Measurements from ENCODE around the gene ABLIM2.

ABLIM2 gene

DNA sequence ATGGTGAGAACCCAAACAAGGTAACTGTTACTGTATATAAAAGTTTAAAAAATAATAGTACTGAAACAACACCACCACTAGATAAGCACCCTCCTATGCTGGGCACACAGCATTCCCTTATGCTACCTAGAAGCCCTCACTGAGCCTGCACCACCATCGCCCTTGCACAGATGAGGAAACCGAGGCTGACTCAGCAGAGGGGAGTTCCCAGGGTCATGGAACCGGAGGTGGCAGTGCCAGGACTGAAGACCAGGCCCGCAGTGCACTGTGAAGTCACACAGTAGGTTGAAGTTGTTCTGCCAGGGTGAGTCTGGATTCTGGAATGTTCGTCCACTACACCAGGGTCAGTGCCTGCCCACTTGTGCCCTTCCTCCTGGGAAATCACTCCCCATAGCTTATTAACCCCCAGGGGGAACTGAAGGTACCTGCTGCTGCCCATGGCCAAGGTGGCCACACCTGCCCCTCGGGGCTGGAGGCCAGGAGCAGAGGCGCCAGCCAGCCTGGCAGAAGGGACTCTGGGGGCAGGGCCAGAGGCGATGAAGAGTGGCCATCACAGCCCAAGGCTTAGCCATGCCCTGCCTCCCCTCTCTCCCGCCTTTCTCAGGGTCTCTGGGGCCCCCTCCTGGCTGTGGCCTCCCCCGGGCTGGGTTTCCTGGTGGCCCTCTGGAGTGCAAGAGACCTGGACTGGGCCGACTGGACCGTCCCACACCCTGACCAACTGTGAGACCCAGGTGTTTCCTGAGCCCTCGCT lies 15.1 kb upstream of the ABLIM2 start:
- DNase-seq, result no peak

DNA sequence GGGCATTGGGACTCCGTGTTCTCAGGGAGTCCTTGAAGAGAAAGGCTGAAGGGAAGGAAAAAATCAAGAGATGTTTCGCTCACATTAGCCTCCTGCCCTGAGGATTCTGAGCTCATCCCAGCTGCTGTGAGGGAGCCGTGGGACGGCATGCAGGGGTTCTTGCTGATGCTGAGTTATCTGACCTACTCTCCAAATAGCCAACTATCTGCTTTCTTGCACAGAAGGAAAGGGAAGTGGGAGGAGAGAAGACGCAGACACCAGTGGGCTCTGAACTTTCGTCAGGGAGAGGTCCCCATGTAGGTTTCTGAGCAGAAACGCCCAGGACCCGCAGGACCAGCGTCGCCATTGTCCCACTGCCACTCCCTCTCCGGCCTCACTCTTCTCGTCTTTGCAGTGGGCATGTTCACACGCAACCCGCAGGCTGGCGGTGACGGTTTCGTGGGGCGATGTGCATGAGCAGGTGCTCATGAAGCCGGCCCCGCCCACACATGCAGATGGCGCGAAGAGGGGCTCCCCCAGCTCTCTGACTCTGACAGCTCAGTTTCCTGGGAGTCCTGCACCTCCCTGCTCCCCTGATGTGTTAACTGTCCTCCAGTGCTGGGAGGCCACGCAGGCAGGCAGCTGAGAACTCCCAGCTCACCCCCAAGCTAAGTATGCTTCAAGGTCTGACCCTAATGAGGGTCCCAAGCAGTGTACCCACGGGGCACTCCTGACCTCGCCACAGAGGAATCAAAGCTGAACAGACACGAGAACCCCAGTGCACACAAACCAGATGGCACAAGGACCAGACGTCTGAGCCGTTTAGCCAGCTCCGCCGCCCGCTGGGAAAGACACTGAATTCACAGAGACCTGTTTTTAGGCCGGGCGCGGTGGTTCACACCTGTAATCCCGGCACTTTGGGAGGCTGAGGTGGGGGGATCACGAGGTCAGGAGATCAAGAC lies 13.6 kb upstream of the ABLIM2 start:
- DNase-seq, result no peak

DNA sequence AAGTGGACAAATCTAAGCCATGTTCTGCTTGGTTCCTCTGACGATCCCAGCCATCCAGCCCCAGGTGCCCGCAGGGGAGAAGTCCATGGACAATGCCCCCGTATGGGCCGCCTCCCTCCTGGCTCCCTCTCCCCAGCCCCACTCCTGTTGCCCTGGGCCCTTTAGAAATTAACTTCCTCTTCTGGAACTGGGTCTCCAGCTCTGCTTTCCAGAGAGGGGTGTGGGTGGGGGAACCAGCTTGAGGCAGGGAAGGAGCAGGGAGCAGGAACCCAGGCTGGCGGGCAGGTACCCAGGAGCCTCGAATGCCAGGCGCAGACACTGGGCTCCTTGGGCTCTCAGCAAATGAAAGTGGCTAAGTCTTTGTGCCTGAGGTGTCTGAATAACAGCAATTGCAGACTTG lies 12.7 kb upstream of the ABLIM2 start:
- no peak for DNase-seq

- DNase-seq, result no peak
Observed at GRCh38 chr4:8170341-8170740, 11.7 kb upstream of the ABLIM2 start.

DNA sequence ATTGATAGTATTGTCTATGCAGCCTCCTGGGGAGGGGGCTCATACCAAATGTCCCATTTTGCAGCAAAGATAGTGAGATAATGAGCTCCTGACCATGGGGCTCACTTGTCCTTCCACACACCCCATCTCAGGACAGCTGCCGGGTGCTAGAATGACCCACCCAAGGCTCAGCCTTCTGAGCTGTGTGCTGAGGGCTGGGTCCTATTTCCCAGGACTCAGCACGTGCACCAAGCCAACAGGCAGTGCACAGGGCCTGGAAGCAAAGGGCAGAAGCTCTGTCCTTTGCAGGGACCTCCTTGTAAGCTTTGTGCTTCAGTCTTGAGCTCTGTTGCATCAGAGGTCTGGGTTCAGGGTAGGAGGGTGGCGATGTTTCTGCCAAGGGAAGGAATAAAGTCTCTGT lies 11.2 kb upstream of the ABLIM2 start:
- no peak for DNase-seq

DNA sequence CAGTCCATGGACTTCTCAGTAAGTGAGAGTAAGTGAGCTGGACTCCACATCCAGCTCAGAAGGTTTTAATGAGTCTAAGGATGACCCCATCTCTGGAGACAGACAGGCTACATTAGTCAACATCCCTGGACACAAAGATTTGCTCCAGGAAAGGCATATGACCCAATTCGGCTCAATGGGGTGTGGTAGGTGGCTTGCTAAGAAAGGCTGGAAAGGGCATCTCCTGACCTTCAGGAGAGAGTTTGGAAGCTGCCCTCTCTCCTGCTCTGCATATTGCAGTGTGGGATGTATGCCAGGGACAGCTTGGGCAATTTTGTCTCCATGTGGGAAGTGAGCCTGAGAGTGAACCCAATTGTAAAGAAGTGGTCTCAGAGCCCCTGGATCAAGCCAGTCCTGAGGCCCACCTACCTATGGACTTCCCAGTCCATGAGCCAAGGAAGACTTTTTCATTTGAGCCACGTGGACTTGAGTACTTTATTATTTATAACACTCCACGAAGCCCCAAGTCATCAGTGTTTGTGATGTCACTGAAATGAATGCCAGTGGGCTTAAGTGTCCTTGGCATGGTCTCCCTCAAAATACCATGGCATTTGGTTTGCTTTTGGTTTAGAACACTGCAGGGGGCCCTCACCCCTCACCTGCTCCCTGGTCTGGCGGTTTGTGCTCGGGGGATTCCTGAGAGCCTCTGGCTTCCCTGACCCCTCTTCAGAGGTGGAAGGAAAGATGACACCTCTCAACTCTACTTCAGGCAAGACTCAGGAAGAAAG lies 10.4 kb upstream of the ABLIM2 start:
- DNase-seq, result no peak

DNA sequence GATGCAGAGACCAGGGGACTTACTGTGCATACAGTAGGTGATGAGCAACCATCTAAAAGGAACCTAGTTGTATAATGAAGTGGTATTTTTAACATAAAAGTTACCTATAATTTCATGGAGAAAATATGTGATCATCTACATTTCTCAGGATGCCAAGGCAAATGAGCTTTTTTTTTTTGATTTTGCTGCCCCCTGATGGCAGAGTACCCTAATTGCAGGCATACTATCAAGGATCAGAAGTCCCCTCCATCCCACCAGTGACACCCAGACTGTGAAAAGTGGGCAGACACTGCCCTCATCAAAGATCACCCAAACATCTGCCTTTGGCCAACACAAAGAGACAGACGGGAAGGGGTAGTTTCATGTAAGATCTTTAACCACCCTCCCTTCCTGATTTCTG lies 9.6 kb upstream of the ABLIM2 start:
- DNase-seq, result no peak

DNA sequence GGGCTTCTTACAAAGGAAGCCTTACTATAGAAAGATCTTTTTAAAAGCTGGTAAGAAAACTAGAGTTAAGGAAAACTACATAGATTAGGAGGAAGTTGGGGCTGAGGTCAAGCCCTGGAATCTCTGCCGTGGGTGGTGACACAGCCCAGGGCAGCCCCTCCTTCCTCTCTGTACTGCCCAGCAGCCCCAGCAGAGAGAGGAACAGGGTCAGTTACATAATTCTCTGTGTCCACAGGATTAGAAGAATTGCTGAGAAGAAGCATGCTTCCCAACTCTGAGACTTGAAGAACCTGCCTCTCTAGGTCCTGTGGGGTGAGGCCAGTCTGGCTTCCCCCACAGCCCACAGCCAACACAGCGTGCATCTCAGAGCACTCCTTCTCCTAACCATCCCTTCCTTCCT lies 9.2 kb upstream of the ABLIM2 start:
- no peak for DNase-seq

GRCh38 chr4:8167291-8167690 lies 8.7 kb upstream of the ABLIM2 start:
- DNase-seq, result no peak

DNA sequence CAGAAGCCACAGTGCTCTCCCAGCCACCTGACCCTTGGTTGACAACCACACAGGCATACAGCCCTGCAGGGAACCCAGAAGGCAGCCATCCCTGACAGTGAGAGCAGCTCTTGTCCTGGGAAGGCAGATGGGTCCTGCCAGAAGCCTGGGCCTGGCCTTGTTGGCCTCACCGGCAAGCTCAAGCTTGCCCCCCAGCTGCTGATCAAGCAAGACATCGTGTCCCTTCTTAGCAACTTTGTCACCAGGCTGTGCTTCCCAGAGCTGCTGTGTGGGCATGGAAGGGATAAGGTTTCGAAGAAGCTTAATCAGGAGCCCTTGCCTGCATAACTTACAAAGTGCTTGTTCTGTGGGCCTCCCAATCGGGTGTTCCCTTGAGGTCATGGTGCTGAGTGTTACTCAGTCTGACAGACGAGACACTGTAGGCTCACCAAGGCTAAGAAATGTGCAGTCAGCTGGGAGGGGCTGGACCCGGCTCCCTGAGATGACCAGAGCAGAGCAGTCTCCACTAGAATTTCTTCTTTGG lies 6.8 kb upstream of the ABLIM2 start:
- no peak for DNase-seq

GRCh38 chr4:8164687-8165086 lies 6.1 kb upstream of the ABLIM2 start:
- no peak for DNase-seq

DNA sequence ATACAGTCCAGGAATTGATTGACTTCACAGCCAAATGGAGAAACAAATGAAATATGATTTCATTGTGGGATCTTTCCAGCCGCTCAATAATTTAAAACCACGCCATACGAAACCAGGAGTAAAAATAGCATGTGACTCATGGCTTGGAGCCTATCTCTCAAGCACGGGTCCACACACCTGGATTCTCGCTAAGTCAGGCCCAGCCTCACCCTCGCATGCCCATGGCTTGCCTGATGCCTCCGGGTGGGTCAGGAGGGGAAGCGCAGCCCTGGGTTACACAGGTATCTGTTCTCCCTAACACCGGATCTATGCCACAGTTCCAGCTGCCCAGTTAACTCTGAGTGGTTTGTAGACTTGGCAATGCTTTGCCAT lies 5.6 kb upstream of the ABLIM2 start:
- no peak for DNase-seq

DNA sequence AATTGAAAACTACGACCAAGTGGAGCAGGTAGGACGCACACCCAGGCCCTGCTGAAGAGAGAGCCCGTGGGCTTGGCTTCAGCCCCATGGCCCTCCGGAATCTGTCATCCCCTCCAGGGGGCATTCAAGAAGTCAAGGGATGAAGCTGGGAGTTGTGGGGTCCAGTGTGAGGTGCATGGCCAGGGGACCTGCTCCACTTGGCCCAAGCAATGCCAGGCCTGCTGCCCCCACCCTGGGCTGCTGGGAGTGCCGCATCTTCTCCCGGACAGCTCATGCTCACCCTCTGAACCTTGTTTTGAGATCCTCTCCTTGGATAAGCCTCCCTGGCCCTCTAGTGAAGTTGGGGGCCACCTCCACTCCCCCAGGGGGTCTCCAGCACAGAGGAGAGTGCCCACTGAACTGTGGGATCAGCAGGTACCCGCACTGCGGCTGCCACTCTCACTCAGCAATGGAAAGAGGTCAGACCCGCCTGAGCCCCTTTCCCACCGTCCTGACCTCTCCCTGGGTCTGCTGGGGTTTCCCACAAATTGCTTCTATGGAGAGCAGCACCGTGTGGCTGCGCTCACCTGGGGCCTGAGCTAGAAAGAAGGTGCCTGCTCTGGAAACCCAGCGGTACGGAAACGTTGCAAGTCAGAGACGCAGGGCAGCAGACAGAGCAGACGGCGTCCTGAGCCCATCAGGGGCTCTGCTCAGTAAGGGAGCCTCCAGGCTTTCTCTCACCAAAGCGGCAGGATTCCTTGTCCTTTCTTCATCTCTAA lies 5.0 kb upstream of the ABLIM2 start:
- no peak for DNase-seq

DNA sequence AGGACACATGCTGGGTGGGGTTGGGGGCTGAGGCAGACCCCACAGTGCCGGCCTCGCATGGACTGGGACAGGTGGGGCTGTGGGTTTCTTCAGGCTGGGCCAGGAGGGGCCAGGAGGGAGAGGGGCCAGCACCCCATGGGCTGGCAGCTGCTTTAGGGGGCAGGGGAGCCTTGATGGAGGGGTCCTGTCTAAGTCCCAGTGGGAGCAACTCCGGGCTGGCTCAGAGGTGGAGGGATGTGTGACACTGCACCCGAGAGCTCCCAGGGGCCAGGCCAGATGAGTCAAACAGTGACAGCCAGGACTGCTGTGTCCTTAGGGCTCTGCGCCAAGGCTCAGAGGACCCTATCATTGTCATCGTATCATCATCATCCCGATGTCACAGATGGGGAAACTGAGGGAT lies 4.4 kb upstream of the ABLIM2 start:
- no peak for DNase-seq

DNA sequence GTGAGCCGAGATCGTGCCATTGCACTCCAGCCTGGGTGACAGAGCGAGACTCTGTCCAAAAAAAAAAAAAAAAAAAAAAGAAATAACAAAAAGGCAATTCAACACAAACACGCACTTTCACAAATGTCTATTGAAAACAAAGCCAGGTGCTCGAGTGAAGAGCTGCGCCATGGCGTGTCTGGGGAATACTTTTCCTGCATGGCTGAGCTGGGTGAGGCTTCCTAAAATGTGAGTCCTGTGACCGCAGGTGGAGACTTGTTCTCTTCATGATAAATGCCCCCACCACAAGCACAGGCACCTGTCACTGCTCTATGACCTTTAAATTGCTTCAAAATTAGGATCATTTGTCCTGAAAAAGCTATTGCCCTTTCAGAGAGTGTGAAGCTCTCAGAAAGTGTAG lies 4.0 kb upstream of the ABLIM2 start:
- DNase-seq, result no peak

GRCh38 chr4:8160572-8160971 lies 2.0 kb upstream of the ABLIM2 start:
- no peak for DNase-seq

DNA sequence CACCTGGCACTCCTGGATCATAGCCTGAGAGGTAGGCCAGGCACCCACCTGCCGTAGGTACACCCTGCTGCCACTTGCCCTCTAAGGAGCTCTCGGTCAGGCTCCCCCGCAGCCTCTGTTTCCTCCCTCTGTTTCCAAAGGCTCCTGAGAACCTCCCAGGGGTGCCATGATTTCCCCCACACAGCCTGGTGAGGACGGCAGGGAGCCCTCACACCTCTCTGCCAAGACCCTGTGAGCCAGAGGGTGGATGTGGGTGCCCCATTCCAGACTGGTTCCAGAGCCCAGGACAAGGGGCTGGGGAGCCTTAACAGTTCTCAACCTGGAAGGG lies 1.6 kb upstream of the ABLIM2 start:
- no peak for DNase-seq

- DNase-seq, result peak; percentile 33
Observed at GRCh38 chr4:8159537-8160232, 1.1 kb upstream of the ABLIM2 start.

GRCh38 chr4:8157944-8158709 lies 486 bp downstream of the ABLIM2 start:
- DNase-seq, result no peak

GRCh38 chr4:8157496-8157895 lies 1.1 kb downstream of the ABLIM2 start:
- DNase-seq, result peak; percentile 14

- DNase-seq, result no peak
Observed at GRCh38 chr4:8156617-8157016, 2.0 kb downstream of the ABLIM2 start.
